HG03442 (cell line): ENCODE results near the gene NLRC3.
"Not testable (repeated sequence)": the region's sequence is repeated elsewhere in the genome, so short reads cannot be mapped to it uniquely, and the experiment has no call there.

Source experiments
- ATAC-seq: cut with Tn5 transposase; IDR thresholded peaks from one replicate; pipeline ENCODE4 v1.9.1; 2021; ENCODE audit warnings: mild to moderate bottlenecking, moderate library complexity; ENCODE audit not compliant: unreplicated experiment

Gene NLRC3

DNA sequence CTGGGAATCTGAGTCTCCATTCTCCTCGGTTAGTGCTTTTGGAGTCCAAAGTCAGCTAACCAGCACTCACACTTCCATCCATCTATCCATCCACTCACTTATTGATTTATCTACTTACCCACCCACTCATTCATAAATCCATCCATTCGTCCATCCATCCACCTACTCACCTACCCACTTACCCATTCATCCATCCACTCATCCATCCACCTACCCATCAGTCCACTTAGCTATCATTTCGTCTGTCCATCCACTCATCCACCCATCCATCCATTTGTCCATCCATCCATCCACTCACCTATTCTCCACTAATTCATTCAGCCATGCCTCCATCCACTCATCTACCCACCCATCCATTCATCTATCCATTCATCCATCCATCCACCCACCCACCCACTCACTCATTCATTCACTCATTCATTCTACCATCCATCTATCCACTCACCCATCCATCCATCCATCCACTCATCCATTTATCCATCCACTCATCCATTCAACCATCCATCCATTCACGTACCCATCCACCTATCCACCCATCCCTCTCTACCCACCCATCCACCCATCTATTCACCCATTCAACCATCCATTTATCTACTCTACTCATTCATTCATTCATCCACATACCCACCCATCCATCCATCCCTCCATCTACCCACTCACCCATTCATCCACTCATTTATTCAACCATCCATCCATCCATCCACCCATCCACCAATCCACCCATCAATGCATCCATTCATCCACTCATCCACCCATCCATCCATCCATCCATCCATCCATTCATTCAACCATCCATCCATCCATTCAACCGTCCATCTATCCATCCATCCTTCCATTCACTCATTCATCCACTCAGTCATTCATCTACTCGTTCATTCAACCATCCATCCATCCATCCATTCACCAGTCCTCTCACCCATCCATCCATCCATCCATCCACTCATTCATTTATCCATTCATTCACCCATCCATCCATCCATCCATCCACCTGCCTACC is 26.1 kb downstream of the NLRC3 start:
- no peak for ATAC-seq

DNA sequence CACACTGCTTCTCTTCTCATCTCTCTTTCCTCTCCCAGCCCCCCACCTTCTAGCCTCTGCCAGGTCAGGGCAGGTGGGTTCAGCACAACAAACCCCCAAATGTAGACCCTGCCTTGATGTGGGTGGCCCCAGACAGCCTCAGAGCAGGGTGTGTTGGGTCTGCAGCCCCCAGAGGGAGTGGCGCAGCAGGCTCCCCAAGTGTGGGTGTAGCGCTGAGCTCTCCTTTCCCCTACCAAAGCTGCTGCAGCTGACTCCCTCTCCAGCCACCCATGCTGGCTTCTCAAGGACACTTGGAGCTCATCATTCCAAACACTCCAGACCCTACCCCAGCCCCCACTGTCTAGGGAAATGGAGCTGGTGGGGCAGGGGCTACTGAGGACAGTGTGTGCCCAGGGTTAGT is 27.3 kb downstream of the NLRC3 start:
- no peak for ATAC-seq

GRCh38 chr16:3548859-3549258 is 28.3 kb downstream of the NLRC3 start:
- no peak for ATAC-seq

DNA sequence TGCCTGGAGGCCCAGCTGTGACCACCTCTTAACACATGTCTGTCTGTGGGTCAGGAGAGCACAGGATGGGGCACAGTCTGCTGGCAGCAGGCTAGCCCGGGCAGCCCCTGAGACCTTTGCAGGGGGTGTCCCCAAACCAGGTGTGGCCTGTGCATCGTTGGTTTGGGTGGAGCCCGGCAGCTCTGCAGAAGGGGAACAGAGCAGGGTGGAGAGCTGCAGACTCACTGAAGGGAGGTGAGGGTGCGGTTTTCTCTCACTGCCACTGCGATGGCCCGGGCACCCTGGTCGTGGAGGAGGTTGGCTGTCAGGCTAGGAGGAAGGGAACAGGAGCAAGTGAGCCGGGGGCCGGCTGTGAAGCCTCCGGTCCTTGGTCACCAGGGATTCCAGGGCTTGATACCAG is 28.8 kb downstream of the NLRC3 start:
- no peak for ATAC-seq

DNA sequence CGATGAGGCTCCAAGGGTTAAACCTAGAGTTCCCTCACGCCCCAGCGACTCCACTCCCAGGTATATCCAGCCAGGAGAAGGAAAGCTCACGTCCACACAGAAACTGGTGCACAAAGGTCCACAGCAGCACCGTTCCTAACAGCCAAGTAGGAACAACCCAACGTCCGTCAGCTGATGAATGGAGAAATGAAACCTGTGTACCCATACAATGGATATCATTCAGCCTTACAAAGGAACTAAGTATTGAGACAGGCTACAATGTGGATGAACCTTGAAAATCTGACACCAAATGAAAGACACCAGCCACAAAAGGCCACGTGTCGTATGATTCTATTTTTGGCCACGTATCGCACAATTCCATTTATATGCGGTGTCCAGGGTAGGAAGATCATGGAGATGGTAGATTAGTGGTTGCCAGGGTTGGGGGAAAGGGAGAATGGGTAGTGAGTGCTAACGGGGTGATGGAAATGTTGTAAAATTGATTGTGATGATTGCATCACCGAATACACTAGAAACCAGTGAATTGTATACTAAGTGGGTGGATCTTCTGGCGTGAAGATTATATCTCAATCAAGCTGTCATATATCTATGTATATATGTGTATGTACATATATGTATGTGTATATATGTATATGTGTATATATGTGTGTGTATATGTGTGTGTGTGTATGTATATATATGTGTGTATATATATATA is 30.1 kb downstream of the NLRC3 start:
- no peak for ATAC-seq

- no peak for ATAC-seq
Measured at GRCh38 chr16:3542601-3543373, 34.4 kb downstream of the NLRC3 start.

DNA sequence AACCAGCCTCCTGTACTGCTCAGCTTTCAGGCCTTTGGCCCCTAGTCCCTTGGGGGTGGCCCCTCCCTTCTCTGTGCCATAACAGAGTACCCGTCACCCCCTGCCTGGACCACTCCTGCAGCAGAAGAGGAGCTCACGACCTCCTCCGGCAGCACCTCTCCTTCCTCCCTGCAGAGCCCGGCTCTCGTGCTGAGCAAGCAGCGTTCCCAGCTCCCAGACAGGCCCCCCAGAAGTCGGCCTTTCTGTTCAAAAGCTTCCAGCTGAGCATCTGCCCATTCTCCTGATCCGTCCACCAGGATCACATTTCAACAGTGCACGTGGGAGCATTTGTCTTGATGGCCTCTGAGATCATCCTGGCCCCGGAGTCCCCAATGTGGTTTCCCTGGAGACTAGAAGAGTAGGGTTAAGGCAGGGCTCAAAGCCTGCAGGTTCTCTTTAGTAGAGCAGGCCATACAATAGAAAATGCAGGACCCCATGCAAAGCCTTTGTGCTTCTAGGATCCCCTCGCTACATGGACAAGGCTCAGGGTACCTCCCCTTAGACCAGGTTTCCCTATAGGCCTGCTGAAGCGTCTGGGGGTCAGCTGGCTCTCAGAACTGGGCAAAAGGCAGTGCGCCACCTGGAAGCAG is 35.6 kb downstream of the NLRC3 start:
- ATAC-seq = no peak

DNA sequence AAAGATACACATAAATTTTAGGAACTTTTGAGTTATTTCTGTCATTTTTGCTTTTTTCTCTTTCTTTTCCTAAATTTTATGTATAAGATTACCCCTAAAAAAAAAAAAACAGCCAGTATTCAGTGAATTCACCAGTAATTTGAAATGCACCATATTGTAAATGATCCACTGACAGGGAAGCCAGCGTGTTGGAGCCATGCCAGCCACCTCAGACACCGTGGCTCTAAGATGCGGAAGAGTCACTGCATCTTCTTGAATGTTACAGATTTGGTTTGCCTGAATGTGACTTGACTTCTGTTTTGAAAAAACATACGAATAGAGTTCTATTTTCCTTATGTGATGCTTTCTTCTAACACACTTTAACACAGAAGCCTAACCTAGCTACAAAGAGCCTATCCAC is 39.0 kb downstream of the NLRC3 start:
- ATAC-seq = no peak

DNA sequence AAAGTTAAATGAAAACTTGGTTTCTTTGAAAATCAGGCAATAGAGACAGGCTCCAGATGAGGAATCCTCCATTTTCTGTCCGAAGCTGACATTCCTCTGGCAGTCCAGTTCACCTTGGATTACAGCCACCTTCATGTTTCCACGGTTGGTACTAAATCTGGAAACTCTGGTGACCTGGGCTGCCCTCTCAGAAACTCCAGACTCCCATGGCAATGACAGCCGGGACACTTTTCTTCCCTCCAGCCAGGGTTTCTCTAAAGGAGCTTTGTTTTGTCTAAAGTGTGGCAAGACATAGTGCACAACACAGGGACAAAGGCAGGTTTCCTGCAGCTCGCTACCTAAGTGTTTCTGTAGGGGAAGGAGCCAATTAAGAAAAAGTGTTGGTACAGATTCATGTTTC is 40.4 kb downstream of the NLRC3 start:
- no peak for ATAC-seq

DNA sequence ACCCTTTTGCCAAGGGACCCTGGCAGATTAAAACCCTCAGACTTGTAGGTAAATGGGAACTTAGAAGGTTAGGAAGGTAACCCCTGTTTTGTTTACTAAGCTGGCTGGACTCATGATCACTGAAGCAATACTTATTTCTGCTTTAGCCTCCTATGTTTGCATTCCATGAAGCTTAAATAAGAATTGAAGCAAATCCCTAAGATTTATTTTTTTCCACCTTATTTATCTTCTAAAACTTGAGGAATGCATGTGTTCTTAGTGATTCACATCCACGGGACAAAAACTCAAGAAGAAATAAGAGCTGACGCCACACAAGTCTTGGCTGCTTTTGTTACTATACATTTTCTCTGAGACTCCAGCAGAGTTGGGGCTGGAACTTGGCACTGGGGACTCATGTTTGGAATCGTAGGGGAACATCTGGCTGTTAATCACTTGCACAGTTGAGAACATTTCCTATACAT is 40.9 kb downstream of the NLRC3 start:
- ATAC-seq = no peak

GRCh38 chr16:3534126-3534525 is 43.1 kb downstream of the NLRC3 start:
- no peak for ATAC-seq

GRCh38 chr16:3532741-3533140 is 44.5 kb downstream of the NLRC3 start:
- ATAC-seq = no peak

DNA sequence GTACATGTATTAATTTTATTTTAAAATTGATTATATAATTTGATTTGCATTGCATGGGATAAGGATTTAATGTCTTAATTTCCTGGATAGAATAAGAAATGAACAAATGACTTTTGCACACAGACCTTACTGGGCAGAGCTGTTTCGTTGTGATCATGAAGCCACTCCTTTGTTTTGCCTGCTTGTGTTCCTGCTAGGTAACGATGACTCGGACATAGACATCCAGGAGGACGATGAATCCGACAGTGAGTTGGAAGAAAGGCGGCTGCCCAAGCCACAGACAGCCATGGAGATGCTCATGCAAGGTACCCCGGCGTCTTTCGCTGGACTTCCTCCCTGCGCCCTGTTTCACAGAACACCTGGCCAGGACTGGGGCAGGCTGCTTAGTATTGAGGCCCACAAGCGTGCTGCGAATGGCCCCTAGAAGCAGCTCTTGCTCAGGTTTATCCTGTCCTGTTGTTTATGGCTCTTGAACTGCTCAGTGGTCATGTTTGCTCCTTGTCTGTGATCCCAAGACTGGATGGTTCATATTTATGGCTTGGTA is 46.8 kb downstream of the NLRC3 start:
- ATAC-seq = no peak

DNA sequence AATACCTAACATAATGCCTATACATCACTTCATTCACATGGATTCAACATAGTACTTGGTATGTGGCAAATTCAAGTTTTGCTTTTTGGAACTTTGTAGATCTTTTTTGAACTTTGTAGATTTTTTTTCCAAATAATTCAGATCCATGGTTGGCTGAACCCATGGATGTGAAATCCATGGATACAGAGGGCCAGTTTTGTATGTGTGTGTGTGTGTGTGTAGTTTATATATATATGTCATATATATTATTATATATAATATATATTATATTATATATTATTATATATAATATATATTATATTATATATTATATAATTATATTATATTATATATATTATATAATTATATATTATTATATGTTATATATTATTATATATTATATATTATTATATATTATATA is 48.0 kb downstream of the NLRC3 start:
- no peak for ATAC-seq

- ATAC-seq = no peak
Measured at GRCh38 chr16:3528406-3528805, 48.8 kb downstream of the NLRC3 start.

GRCh38 chr16:3527216-3527829 is 49.9 kb downstream of the NLRC3 start:
- ATAC-seq = not testable (repeated sequence)

DNA sequence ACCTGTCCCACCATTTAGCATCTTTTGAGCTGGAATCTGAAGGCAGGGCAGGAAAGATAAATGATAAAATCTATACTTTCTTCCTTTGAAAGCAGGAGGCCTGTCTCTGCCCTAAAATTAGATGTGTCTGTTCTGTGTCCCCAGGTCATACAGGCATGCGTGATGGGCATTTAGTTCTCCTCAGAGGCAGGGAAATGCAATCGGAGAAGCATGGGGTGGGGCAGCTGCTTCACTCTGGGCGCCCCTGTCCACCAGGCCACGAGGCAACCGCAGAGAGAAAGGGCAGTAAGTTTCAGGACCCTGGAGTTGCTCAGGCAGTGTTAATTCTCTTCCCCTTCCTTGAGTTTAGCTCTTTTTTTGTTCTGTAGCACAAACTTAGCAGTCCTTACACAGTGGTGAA is 51.3 kb downstream of the NLRC3 start:
- no peak for ATAC-seq

DNA sequence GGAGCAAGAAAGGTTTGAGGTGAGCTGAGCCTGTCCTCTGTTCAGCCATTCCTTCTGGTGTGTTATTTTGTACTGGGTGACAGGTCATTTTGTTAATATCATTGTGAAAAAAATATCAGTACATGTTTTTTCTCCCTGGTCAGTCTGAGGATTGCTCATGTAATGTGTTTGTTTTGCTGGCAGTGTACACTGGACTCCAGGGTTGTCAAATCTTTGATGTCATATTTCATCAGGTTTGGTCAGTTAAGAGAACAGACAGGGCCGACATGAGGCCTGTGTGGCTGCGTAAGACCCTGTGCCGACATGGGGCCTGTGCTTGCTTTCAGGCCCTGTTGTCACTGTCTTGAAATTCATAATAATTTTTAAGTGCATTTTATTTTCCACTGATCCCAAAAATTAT is 53.9 kb downstream of the NLRC3 start:
- no peak for ATAC-seq

DNA sequence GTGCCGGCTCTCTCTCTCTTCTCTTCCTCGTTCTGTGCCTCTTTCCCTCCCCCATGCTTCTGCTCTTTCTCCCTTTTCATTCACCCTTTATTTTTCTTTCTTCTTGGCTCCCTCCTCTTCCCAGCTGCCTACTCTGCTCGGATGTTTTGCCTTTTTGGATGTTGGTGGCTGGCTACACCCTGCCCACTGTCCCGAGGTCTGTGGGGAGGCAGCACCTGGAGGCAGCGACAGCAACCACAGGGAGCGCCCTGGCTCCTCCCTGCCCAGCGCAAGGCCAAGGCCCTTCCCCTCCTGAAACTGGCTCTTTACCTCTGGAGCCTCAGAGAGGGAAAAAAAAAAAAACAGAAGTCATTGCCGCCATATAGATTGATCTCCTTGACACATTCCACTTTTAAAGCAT is 56.4 kb downstream of the NLRC3 start:
- no peak for ATAC-seq

DNA sequence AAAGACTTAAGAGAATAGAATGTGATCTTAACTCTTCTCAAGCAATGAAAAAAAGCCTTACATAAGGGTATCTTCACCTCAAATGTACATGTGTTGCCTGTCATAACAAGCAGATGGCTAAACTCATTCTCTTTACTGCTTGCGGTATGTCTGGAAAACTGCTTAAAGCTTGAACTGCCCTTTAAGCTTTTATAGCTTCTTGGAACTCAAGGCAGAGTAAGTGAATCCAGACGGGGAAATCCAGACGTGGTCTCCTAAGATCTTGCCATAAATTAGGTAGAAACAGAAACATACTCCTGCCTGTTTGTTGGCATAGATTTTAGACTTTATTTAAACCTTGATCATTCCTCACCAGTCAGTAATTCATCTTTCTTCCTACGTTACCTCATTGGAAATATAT is 56.8 kb downstream of the NLRC3 start:
- ATAC-seq = no peak
